NCI-H146 treated with DMSO at 0.1 percent for 48 hours (cell line): ENCODE data around the gene CRYBB1.

Experiments
- DNase-seq: peaks from one replicate; lab custom pipeline; 2025; ENCODE audit not compliant: unreplicated experiment; lab: John Stamatoyannopoulos, UW

CRYBB1 gene

DNA sequence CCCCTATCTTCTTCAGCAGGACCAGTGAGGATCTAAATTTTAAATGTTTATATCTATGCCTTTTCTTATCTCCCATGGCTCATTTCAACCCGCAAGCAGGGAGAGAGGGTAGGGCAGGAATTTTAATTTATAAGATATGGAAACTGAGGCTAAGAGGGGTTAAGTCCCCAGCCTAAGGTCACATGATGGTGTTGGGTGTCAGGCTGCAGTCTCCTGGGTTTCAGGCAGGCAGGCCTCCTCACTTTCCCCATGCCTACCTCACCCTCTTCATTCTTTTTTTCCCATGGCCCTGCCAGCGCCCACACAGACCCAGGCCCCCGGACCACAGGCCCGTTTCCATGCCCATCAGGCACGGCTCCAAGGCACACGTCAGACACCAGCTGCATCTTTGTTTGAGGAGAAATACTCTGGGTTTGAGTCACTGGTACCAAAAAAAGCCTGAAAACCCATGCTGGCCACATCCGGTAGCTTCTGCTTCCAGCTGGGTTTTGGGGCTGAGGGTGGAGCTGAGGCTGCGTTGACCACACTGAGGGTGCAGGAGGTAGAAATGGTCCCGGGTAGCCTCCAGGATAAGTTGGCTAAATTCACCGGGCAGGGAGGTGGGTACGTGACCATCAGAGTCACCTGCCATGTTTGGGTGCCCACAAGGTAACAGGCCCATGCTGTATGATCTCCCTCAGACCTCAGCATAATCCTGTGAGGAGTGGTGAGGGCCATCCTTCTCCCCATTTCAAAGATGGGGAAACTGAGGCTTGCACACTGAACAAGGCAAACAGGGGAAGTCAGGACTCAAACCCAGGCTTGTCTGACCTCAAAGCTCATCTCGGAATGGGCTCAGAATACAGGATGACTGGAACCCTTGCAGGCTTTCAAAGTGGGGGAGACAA, 7.5 kb downstream of the CRYBB1 start:
- DNase-seq: no peak

DNA sequence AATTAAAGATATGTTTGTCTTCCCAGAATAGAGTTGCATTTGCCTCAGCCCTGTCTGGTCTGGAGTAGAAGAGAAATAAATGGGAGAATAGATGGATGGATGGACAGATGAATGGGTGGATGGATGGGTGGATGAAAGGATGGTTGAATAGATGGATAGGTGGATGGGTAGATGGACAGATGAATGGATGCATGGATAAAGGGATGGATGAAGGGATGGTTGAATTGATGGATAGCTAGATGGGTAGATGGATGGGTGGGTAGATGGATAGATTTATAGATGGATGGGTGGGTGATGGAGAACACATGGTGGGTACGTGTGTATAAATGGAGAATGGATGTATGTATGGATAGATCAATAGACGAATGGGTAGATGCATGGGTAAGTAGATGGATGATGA, 8.5 kb downstream of the CRYBB1 start:
- DNase-seq: no peak

DNA sequence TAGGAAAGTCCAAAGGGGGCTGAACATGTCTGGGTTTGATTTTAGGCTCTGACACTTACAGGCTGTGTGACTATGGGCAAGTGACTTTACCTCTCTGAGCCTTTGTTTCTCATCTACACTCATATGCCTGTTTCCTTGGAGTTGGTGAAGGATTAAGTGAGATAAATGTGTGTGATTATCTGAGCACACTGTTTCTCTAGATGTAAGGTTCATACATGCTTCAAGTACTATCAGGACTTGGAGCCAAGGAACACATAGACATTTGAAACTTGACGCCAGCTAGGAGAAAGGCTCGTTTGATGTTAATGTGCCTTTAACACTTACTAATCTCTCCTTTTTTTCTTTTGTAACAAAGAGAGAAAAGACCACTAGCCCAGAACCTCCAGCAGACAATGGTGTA, 9.7 kb downstream of the CRYBB1 start:
- DNase-seq: no peak

DNA sequence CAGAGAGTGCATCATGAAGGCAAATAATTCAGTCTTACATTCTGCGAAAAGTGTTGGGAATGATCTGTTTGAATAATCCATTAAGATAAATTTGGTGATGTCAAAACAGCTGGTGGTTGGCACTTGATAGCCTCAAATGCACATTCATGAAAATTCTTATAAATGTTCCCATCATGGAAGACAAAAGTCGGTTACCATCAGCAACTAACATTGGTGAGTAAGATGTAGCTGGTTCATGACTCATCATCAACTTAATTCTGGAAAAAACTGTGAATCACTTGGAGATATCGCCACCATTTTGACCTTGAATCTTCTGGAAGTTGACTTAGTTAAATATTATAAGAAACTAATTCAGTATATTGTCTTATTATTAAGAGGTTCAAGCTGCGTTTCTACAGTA, 11.2 kb downstream of the CRYBB1 start:
- no peak for DNase-seq

DNA sequence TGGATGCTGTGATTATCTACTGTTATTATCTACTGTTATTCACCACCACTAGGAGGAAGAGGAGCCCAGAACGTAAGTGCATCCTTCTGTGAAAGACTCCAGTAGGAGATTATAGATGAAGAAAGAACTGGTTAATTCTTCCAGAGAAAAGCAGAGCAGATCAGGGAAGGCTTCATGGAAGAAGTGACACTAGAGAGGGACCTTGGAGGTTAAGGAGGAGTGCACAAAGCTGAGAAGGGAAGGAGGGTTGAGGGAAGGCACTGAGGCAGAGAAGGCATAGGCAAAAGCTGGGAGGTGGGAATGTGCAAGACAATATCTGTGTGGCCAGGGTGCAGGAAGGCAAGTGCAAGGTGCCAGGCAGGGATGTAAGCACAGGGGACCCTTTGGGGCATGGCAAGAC, 13.5 kb downstream of the CRYBB1 start:
- DNase-seq: no peak

DNA sequence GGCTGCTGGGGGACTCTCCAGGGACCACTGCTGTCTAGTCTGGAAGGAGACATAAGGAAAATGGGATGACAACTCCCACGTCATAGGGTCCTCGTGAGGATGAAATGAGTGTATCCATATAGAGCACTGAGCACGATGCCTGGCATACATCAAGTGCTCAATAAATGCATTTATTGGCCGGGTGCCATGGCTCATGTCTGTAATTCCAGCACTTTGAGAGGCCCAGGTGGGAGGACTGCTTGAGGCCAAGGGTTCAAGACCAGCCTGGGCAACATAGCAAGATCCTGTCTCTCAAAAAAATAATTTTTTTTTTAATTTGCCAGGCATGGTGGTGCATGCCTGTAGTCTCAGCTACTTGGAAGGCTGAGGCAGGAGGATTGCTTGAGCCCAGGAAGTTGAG, 15.7 kb downstream of the CRYBB1 start:
- DNase-seq: no peak

DNA sequence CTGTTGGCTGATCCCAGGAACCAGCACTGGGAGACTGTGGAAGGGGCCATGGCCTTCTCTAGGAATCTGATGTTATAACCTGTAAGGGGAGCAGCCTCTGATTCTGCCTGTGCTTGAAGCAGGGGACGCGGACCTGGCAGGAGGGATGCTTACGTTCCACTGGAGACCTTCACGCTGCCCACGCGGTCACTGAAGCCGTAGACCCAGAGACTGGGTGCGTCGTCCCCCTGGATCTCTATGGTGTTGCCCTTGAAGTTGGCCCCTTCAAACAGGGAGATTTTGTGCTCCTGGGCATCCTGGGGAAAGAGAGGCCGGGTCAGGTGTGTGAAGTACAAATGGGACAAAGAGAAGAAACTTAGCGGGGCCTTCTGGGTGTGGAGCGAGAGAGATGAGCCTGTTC, 16.1 kb downstream of the CRYBB1 start:
- DNase-seq: no peak

DNA sequence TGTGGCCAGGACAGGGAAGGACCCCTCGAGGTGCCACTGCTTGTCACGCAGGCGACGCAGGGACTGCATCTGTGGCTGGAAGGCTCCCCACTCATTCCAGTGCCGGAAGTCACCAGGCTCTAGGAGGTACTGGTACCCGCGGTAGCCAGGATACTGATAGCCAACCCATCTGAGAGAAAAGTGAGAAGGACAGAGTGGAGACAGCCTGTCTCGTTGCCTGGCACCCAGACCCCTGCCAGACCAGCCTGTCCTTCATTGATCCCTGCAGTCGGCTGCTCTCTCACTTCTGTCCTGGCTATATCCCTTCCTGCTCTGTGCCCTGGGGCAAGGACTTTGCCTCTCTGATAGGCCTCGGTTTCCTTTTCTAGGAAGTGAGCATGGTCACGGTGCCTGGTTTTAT, 18.3 kb downstream of the CRYBB1 start:
- no peak for DNase-seq

DNA sequence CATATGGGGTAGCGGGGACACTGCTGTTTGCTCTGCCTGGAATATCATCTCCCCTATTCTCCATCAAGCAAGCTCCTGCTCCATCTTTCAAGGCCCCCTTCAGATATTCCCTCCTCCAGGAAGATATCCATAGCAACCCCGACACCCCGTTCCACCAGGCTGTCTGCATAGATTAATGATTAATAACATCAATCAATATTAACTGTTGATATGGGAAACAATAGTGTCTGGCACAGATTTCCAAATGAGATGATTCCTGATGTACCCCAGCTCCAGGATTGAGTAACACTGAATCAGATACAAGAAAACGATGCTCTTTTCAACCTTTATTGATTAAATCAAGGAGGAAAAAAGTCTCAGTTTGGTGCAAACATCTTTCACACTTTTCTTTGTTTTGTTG, 20.3 kb downstream of the CRYBB1 start:
- DNase-seq: no peak

DNA sequence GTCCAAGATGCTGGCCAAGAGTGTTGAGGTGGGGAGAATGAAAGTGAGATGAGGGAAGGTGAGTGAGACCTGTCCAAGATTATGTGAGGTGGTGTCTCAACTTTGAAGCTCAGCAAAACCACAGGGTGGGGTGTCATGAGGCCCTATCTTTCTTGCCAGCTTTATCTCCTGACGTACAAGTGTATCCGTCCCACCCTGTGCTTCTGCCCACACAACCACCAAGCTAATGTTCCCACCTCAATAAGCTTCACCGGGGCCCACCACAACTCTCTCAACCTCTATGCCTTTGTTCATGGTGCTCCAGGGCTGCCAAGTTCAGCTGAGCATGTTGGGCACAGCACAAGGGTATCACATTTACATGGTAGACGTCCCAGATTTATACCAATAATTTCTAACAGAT, 20.8 kb downstream of the CRYBB1 start:
- no peak for DNase-seq

DNA sequence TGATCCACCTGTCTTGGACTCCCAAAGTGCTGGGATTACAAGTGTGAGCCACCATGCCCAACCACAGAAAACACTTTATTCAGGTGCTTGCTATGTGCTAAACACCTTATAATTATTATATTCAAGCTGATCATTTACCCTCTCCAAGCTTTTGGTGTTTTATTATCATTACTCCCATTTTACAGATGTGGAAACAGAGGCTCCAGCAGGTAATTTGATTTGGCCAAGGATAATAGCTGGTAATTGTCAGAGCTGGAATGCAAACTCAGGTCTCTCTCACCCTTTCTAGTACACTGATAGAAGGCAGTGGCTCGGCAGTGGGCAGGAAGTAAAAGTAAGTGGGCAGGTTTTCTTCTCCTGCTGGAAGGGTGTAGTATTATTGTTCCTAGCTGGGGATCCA, 24.1 kb downstream of the CRYBB1 start:
- no peak for DNase-seq

DNA sequence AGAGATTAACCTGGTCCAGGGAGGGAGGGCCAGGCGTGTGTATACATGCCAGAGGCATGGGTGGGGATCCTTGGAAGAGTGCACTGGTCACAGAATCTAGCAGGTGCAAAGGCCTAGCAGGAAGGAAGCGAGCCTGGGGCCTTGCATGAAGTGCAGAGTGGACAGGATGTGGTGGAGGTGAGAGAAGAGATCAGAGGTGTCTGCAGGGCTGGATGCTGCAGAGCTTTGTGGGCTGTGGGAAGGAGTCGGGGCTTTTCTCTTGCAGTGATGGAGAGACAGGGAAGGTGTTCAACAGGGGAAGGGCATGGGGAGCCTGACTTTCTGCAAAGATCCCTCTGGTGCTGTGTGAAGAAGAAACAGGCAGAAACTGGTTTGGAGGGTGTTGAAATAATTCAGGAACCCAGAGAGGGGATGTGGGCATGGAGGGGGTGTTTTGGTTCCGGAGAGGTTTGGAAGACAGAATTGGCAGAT, 25.4 kb downstream of the CRYBB1 start:
- peak; percentile 20 for DNase-seq

DNA sequence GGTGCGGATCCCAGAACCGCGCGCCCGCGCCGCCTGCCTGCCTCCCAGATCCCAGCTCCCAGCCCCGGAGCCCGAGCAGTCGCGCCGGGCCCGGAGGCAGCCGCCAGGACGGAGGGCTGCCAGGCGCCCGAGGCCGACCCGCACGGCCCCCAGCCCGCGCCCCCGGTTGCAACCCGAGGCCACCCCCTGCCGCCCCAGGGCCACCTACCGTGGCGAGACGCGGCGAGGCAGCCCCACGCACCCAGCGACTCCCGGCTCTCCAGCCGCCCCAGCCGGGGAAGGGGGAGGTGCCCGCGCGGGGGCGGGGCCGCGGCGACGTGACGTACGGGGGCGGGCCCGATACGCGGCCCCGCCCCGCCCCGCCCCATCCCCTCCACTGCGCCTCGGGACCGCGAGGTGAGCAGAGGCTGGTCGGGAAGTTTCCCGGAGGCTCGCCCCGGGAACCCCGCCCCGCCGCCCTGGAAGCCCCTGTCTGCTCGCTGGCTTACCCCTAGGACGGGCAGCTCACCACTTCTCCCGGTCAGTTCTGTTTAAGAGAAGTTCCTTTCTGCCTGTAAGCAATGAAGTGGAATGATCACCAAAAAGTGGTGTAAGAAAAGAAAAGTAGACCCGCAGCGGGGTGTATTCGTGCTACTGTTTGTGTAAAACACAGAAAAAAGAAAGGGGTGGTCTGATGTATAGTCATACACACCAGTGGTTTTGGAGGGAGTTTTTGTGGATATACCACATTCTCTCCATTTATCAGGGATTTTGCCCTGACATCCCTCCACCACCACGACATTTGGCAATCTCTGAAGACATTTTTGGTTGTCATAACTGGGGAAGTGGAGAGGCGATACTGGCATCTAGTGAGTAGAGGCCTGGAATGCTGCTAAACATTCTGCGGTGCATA, 27.7 kb downstream of the CRYBB1 start, which contains the start of gene TPST2:
Gene TPST2 (minus strand): TSS at position 288 of the 892 bp plus-strand sequence. CDS start 48,502 bp downstream, outside the sequence.
- DNase-seq: peak; percentile 27

DNA sequence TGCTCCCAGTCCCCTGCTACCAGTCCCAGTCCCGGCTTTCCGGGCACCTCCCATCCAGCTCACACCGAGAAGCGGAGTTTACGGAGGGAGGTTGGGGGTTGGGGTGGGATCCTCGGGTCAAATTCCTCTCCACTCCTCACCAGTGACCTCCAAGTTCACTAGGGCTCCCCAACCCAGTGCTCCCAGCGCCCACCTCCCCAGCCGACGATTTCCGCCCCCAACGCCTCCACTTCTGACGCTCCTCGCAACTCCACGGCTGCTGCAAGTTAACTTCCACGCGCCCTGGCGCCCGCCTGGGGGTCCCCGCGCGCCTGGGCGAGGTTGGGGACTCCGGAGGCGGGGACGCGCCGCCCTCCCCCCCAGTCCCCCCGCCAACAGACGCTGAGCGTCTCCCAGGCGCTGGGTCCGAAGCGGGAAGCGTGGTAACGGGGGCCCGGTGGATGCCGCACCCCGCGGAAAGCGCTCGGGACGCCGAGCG, 28.4 kb downstream of the CRYBB1 start:
- no peak for DNase-seq

DNA sequence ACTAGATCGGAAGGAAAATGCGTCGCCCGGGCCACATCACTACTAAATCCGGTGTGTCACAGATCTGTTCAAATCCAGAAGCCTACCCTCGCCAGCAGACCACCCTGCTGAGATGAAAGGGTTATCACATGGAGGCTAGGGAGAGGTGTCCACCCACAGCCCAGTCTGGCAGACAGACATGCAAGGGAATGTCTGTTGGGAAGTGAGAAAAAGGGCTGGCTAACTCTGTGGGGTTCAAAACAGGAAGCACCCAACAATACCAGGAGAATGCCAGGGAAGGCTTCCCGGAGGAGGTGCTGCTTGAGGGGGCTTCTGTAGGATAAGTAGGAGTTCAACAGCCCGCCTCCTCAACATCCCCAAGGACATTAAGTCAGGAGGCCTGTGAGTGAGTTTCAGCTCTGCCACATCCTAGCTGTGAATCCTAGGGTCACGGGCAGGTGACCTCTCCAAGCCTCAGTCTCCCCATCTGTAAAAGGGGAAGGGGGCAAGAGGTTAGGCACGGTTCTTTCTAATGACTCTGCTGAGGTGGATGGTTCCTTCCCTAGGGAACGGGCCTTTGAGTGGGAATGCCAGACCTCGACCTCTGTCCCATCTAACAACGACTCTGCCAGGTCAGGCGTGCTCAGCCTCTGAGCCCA, 29.0 kb downstream of the CRYBB1 start:
- no peak for DNase-seq

DNA sequence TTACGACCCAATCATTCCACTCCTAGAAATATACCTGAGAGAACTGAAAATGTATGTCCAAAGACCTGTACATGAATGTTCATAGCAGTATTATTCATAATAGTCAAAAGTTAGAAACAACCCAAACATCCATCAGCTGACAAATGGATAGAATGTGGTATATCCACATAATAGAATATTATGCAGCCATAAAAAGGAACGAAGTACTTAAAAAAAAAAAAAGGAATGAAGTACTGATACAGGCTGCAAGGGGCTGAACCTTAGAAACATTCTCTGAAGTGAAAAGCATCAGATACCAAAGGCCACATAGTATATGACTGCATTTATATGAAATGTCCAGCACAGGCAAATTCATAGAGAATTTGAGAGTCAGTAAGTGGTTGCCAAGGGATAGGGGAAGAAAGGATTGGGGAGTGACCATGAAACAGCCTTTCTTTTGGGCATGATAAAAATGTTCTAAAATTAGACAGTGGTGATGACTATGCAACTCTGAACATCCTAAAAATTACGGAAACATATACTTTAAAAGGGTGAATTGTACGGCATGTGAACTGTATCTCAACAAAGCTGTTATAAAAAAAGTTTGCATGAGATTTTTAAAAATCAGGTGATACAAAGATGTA, 29.7 kb downstream of the CRYBB1 start:
- no peak for DNase-seq

DNA sequence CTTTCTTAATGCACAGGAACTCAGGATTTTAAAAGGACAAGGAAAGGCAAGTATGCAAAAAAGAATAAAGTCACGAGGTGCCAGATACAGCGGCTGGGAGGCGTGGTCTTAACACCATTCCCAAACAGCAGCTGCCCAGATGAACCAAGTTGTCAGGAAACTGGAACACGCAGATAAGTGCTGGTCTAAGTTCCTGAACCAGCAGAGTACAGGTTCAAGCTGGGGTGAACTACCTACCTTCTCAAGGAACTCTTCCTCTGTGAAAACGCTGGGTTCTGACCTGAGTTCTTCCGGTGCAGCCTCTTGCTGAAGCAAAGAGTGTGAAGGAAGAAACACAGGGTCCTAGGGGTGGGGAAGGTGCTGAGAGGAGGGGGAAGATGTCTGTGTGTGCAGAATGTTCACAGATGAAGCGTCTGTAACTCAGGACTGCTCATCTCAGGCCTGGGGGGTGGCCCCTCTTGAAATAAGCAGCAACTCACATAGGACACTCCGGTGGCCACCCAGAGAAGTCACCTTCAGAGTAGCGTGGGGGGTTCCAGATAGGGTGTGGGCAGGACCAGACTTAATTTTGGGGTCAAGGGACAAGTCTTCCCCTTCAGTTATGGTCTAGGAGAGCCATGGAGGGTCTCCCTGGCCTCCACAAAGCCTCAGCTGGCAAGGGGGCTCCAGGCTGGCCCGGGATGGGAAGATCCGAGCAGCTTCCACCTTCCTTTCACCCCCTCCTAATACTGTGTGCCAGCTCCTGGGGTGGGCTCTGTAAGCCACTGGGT, 31.1 kb downstream of the CRYBB1 start:
- DNase-seq: no peak

DNA sequence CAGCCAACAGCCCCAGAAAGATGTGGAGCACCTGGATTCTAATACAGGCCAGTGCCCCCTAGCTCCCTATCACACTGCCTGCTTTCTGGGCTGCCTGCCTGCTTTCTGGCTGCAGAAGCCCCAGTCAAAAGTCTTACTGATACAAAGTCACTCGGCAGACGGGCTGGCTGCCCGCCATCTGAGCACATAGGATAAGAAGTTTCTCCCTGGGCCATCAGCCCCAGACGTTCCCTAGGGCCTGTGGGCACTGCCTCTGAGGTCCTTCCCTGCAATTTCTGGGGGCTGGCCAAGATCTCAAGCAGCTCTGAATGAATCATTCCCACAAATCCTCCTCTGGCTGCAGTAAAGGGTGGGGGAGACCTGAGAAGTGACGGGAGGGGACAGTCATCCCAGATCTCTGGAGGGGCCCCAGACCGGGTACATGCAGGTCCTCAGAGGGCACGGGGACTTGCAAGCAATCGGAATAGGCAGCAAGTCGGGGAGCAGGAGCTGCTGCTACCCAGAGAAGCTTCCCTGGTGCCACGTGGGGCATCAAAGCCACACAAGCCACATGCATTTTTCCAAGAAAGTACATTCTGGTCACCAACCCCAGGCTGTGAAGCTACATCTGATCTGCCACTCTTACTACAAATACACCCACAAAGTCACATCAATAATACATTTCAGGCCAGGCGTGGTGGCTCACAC, 32.6 kb downstream of the CRYBB1 start:
- DNase-seq: no peak

DNA sequence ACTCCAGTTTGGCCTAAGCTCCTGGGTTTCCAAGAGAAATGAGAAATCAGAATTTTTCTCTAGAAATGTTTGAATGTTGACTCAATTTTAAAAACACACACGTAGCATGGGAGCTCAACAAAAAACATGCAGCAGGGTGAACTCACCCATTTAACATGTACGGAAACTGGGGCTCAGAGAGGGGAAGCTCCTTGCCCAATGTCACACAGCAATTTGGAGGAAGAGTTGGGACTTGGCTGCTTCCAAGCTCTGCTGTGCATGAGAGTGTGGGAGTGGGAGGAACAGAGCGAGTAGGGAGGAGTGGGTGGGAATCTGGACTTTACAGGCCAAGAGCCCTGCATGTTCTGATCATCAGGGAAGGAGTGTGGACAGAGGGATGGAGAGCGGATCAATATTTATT, 33.8 kb downstream of the CRYBB1 start:
- no peak for DNase-seq
